MCF 10A (cell line): ENCODE data around the gene KISS1. TPM values are rescaled to one million over a fixed set of nuclear protein-coding genes. Genes with fewer than 3 reads are reported as not detected.

Experiments
- BruUV-seq: library from RNA; stranded (reverse); fragments of 400-500 nt; replicated peaks from 2 replicates; lab custom pipeline; 2021; lab: Mats Ljungman, UMichigan
- CTCF ChIA-PET: fragments of 300-600 bp; sonication (Branson Sonifier 250); formaldehyde crosslinking; extraction: SDS; loops from one replicate; lab custom pipeline; 2021; ENCODE audit warnings: antibody characterized with exemption, inconsistent platforms; lab: Yijun Ruan, JAX
- POLR2A ChIA-PET: fragments of 300-600, 350-650 bp; sonication (Branson Sonifier 250); formaldehyde crosslinking; extraction: SDS; loops from one replicate; lab custom pipeline; 2020; ENCODE audit warnings: antibody characterized with exemption, inconsistent platforms; lab: Yijun Ruan, JAX
- DNase-seq: peaks from one replicate; pipeline ENCODE4 v3.0.0-alpha.2; 2018; ENCODE audit not compliant: unreplicated experiment
- H3K27ac Mint-ChIP-seq: one replicate; pipeline ENCODE4 v1.8.0; 2022; ENCODE audit warnings: mild to moderate bottlenecking, low read depth, mixed read lengths; ENCODE audit not compliant: unreplicated experiment
- H3K27me3 Mint-ChIP-seq: one replicate; pipeline ENCODE4 v1.8.0; 2022; ENCODE audit warnings: mixed read lengths; ENCODE audit not compliant: insufficient read depth, unreplicated experiment
- H3K36me3 Mint-ChIP-seq: one replicate; pipeline ENCODE4 v1.8.0; 2022; ENCODE audit warnings: mild to moderate bottlenecking, moderate library complexity, mixed read lengths; ENCODE audit not compliant: insufficient read depth, unreplicated experiment
- H3K4me1 Mint-ChIP-seq: one replicate; pipeline ENCODE4 v1.8.0; 2022; ENCODE audit warnings: mixed read lengths; ENCODE audit not compliant: insufficient read depth, unreplicated experiment
- H3K4me3 Mint-ChIP-seq: one replicate; pipeline ENCODE4 v1.8.0; 2022; ENCODE audit warnings: mild to moderate bottlenecking, moderate library complexity, mixed read lengths; ENCODE audit not compliant: unreplicated experiment
- H3K9me3 Mint-ChIP-seq: one replicate; pipeline ENCODE4 v1.8.0; 2022; ENCODE audit warnings: mixed read lengths; ENCODE audit not compliant: unreplicated experiment
- CTCF ChIP-seq: fragments of 200-600 bp; IDR thresholded peaks from one replicate; pipeline ENCODE4 v1.8.0; 2022; ENCODE audit warnings: antibody characterized with exemption, mild to moderate bottlenecking; ENCODE audit not compliant: unreplicated experiment
- intact Hi-C: fragments of 100-400 bp; cut with micrococcal nuclease; formaldehyde crosslinking; loops from 2 replicates; pipeline ENCODE4 v1.14.1; 2022
- total RNA-seq: library from RNA; stranded (reverse); gene quantifications from 2 replicates; pipeline ENCODE4 v1.2.3, GENCODE V29; 2022

KISS1 gene
- total RNA-seq, 1 experiment from 2014 or later: not detected

GRCh38 chr1:204207136-204207616 is 10.9 kb upstream of the KISS1 start:
- BruUV-seq: no TSS peak
- Mint-ChIP-seq H3K27me3 (peaks cover 38% of the 10 kb centered on the region), H3K4me1 (no peaks in the 10 kb centered on the region), H3K36me3 (no peaks in the 10 kb centered on the region), H3K9me3 (no peaks in the 10 kb centered on the region), H3K27ac (no peak overlapping the region), H3K4me3 (no peak overlapping the region)
- CTCF ChIA-PET: interaction anchor here (0.5 to 11.3 kb wide), 102 partner anchors 9 to 1136 kb away, joined by 3 to 505 read pairs (median 4); partner anchors contain the start of genes ETNK2, REN and SNRPE
- TF ChIP-seq CTCF: peak; percentile 99
- DNase-seq: peak; percentile 76
- POLR2A ChIA-PET: interaction anchor here (0.6 to 2.1 kb wide), 12 partner anchors 7 to 352 kb away, joined by 3 to 7 read pairs (median 4); no protein-coding TSS in a partner anchor
- intact Hi-C loops: loop anchor here (1.0 kb wide), 2 partner anchors 45 to 346 kb away; partner anchors contain the start of gene SNRPE

GRCh38 chr1:204206121-204206520 is 9.8 kb upstream of the KISS1 start:
- Mint-ChIP-seq H3K27ac (no peak overlapping the region), H3K4me3 (no peak overlapping the region), H3K36me3 (no peaks in the 10 kb centered on the region), H3K27me3 (peaks cover 38% of the 10 kb centered on the region), H3K9me3 (no peaks in the 10 kb centered on the region), H3K4me1 (no peaks in the 10 kb centered on the region)
- no TSS peak for BruUV-seq
- intact Hi-C loops: no loop called here
- TF ChIP-seq CTCF: no peak
- POLR2A ChIA-PET: interaction anchor here (0.7 to 2.1 kb wide), 12 partner anchors 8 to 344 kb away, joined by 3 to 7 read pairs (median 3); partner anchors contain the start of gene REN
- CTCF ChIA-PET: interaction anchor here (0.6 to 11.3 kb wide), 57 partner anchors 8 to 990 kb away, joined by 3 to 505 read pairs (median 6); partner anchors contain the start of genes GOLT1A, REN and SNRPE
- no peak for DNase-seq

GRCh38 chr1:204205486-204205885 is 9.2 kb upstream of the KISS1 start:
- peaks cover 38% of the 10 kb centered on the region for H3K27me3 Mint-ChIP-seq
- H3K27ac Mint-ChIP-seq: no peak overlapping the region
- DNase-seq: no peak
- CTCF ChIA-PET: interaction anchor here (0.6 to 11.3 kb wide), 40 partner anchors 8 to 698 kb away, joined by 3 to 505 read pairs (median 8); partner anchors contain the start of genes GOLT1A, PIK3C2B, REN and SNRPE
- no TSS peak for BruUV-seq
- intact Hi-C loops: no loop called here
- TF ChIP-seq CTCF: no peak
- H3K4me1 Mint-ChIP-seq: no peaks in the 10 kb centered on the region
- H3K36me3 Mint-ChIP-seq: no peaks in the 10 kb centered on the region
- POLR2A ChIA-PET: interaction anchor here (0.7 to 2.1 kb wide), 10 partner anchors 9 to 344 kb away, joined by 3 to 7 read pairs (median 3); partner anchors contain the start of gene REN
- no peaks in the 10 kb centered on the region for H3K9me3 Mint-ChIP-seq
- no peak overlapping the region for H3K4me3 Mint-ChIP-seq

- no TSS peak for BruUV-seq
- CTCF ChIA-PET: interaction anchor here (0.6 to 11.3 kb wide), 19 partner anchors 12 to 344 kb away, joined by 3 to 505 read pairs (median 17); partner anchors contain the start of genes PIK3C2B, REN and SNRPE
- no peak for DNase-seq
These were observed 8.7 kb upstream of the KISS1 start for GRCh38 chr1:204204944-204205343.

More at GRCh38 chr1:204204944-204205343, 8.7 kb upstream of the KISS1 start:
- no peaks in the 10 kb centered on the region for H3K36me3 Mint-ChIP-seq
- intact Hi-C loops: no loop called here
- H3K9me3 Mint-ChIP-seq: no peaks in the 10 kb centered on the region
- POLR2A ChIA-PET: interaction anchor here (1.2 to 2.1 kb wide), 4 partner anchors 39 to 304 kb away, joined by 3 to 7 read pairs (median 4); partner anchors contain the start of gene REN
- H3K4me1 Mint-ChIP-seq: no peaks in the 10 kb centered on the region
- no peak for TF ChIP-seq CTCF
- H3K27ac Mint-ChIP-seq: no peak overlapping the region
- H3K4me3 Mint-ChIP-seq: no peak overlapping the region
- peaks cover 38% of the 10 kb centered on the region for H3K27me3 Mint-ChIP-seq
